Measurements from ENCODE around the gene SLC35F2.
"Not testable (repeated sequence)": the region's sequence is repeated elsewhere in the genome, so short reads cannot be mapped to it uniquely, and the experiment has no call there.

The SLC35F2 gene

DNA sequence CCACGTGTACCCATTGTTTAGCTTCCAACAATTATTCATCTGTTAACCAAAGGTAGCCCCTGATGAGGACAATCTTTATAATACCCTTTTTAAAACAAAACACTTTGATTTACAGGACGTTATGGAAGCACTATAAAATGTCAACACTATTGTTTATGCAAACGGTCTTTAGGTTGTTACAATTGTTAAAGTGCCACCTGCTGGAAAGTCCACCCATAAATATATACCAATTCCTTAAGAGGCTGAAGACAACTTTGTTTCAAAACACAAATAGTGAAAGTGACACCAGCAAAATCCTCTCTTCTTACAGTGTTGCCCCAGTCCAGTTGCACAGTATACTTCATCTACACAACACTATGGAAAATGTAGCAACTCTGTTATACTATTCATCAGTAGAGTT, 77.8 kb downstream of the SLC35F2 start:
- Histone ChIP-seq H3K27me3 (ENCODE audit: control insufficient read depth in 1 of 2, insufficient read depth in 2 of 2, low read length in 2 of 2) (no peaks in the 10 kb centered on the region), H3K27ac (ENCODE audit: low read depth, low read length) (no peak overlapping the region), H3K4me3 (ENCODE audit: low read depth in 1 of 2, low read length in 2 of 2) (no peak overlapping the region), H3K9ac (ENCODE audit: low read length) (no peak overlapping the region), H3K9me3 (ENCODE audit: low read length) (no peaks in the 10 kb centered on the region), H3K36me3 (ENCODE audit: insufficient read depth, low read length) (no peaks in the 10 kb centered on the region), H3K4me1 (ENCODE audit: insufficient read depth, low read length) (no peaks in the 10 kb centered on the region)

DNA sequence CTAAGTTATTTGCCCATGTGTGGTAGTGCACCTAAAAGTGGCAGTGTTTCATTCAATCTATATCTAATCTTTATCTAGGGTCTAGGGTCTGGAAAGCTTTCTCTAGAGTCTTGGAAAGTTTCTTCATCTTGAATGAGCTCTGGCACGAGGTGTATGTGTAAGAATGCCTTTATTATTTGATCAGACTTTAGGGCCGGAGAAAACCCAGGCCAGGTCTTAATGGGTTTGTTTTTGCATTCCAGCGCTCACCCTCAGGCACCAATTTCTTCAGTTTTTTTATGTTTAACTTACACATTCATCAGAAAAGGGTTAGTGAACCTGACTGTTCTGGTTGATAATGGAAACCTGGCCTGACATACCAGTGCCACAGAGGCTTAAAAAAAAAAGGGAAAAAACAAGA, 78.5 kb downstream of the SLC35F2 start:
- Histone ChIP-seq H3K9ac (ENCODE audit: low read length) (no peak overlapping the region), H3K36me3 (ENCODE audit: insufficient read depth, low read length) (no peaks in the 10 kb centered on the region), H3K4me1 (ENCODE audit: insufficient read depth, low read length) (no peaks in the 10 kb centered on the region), H3K4me3 (ENCODE audit: low read depth in 1 of 2, low read length in 2 of 2) (no peak overlapping the region), H3K27me3 (ENCODE audit: control insufficient read depth in 1 of 2, insufficient read depth in 2 of 2, low read length in 2 of 2) (no peaks in the 10 kb centered on the region), H3K9me3 (ENCODE audit: low read length) (no peaks in the 10 kb centered on the region), H3K27ac (ENCODE audit: low read depth, low read length) (no peak overlapping the region)

DNA sequence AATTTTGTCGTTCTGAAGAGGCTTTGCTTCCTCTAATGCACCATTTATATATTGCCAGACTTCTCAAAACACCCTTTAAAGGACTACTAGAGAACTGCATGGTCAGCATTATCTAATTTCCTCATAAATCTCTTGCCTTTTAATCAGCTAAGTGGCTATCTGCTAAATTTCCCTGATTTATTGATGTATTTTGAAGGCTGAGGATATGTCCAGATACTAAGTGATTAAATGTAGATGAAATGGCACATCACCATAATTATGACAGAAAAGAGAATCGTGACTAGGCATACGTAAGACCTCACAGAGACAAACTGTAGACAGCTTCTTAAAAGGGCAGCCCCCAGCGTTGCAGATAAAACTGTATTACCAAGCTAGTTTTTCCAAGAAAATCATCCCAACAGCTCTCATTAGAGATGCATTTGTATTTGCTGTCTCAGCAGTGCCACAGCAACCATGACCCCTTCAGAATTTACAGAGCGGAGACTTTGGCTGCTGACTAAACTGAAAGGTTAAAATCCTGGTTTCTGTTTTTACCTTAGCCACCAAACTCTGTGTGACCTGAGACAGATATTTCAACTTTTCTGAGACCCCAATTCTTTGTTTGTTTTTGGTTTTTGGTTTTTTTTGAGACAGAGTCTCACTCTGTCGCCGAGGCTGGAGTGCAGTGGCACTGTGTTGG, 79.6 kb downstream of the SLC35F2 start:
- H3K27me3 ChIP-seq (ENCODE audit: control insufficient read depth in 1 of 2, insufficient read depth in 2 of 2, low read length in 2 of 2): no peaks in the 10 kb centered on the region
- no peaks in the 10 kb centered on the region for H3K4me1 ChIP-seq (ENCODE audit: insufficient read depth, low read length)

DNA sequence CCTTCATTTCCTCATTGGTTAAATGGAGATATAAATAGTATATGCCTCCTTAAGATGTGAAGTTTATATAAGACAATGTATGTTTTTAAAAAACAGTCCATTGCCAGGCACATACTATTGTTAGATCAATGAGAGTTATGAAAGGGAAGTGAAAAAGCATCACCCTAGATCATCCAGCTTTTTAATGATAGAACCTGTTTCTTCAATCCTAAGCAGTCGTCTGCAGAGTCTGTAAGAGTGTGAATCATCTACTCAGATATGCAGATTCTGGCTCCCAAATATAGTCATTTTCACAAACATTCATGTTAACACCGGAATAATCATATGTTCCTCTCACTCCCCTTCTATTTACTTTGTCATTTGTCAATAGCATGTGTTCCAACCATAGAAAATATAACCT, 81.5 kb downstream of the SLC35F2 start:
- Histone ChIP-seq H3K36me3 (ENCODE audit: insufficient read depth, low read length) (no peaks in the 10 kb centered on the region), H3K27me3 (ENCODE audit: control insufficient read depth in 1 of 2, insufficient read depth in 2 of 2, low read length in 2 of 2) (no peaks in the 10 kb centered on the region), H3K9me3 (ENCODE audit: low read length) (no peaks in the 10 kb centered on the region), H3K9ac (ENCODE audit: low read length) (no peak overlapping the region), H3K27ac (ENCODE audit: low read depth, low read length) (no peak overlapping the region), H3K4me1 (ENCODE audit: insufficient read depth, low read length) (no peaks in the 10 kb centered on the region), H3K4me3 (ENCODE audit: low read depth in 1 of 2, low read length in 2 of 2) (no peak overlapping the region)

More for the DNA sequence above, 79.6 kb downstream of the SLC35F2 start:
- Histone ChIP-seq H3K9me3 (ENCODE audit: low read length) (no peaks in the 10 kb centered on the region), H3K9ac (ENCODE audit: low read length) (no peak overlapping the region), H3K27ac (ENCODE audit: low read depth, low read length) (no peak overlapping the region), H3K36me3 (ENCODE audit: insufficient read depth, low read length) (no peaks in the 10 kb centered on the region), H3K4me3 (ENCODE audit: low read depth in 1 of 2, low read length in 2 of 2) (no peak overlapping the region)

DNA sequence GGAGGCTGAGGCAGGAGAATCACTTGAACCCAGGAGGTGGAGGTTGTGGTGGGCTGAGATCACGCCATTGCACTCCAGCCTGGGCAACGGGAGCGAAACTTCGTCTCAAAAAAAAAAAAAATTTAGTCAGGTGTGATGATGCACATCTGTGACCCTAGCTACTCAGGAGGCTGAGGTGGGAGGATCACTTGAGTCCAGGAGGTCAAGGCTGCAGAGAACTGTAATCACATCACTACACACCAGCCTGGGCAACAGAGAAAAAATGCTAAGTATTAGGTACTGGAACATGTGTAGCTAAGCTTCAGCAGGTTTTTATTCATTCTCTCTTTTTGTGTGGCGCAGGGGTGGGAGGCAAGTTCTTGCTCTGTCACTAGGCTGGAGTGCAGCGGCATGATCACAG, 82.5 kb downstream of the SLC35F2 start:
- no peaks in the 10 kb centered on the region for H3K27me3 ChIP-seq (ENCODE audit: control insufficient read depth in 1 of 2, insufficient read depth in 2 of 2, low read length in 2 of 2)
- H3K4me3 ChIP-seq (ENCODE audit: low read depth in 1 of 2, low read length in 2 of 2): no peak overlapping the region
- no peaks in the 10 kb centered on the region for H3K9me3 ChIP-seq (ENCODE audit: low read length)
- H3K9ac ChIP-seq (ENCODE audit: low read length): no peak overlapping the region
- no peaks in the 10 kb centered on the region for H3K36me3 ChIP-seq (ENCODE audit: insufficient read depth, low read length)
- H3K27ac ChIP-seq (ENCODE audit: low read depth, low read length): no peak overlapping the region
- H3K4me1 ChIP-seq (ENCODE audit: insufficient read depth, low read length): no peaks in the 10 kb centered on the region

DNA sequence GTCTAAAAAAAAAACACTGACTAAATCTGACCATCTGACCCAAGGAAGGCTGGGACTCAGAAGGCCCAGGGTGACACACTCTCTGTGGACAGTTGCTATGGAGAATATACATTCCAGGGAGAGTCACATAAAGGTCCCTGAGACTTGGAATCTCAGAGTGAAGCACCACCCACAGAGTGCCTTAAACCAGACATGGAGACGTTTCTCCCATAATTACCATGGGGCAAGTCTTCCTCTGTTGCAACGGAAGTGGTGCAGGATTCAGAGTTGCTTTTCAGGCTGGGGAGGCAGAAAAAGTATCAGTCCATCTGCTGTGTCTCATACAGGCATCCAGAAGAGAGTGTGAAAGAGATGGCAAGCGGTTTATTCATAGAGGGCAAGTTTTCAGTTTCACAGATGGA, 88.0 kb downstream of the SLC35F2 start:
- Histone ChIP-seq H3K9ac (ENCODE audit: low read length) (no peak overlapping the region), H3K27ac (ENCODE audit: low read depth, low read length) (no peak overlapping the region), H3K4me1 (ENCODE audit: insufficient read depth, low read length) (no peaks in the 10 kb centered on the region), H3K36me3 (ENCODE audit: insufficient read depth, low read length) (no peaks in the 10 kb centered on the region), H3K27me3 (ENCODE audit: control insufficient read depth in 1 of 2, insufficient read depth in 2 of 2, low read length in 2 of 2) (no peaks in the 10 kb centered on the region), H3K4me3 (ENCODE audit: low read depth in 1 of 2, low read length in 2 of 2) (no peak overlapping the region), H3K9me3 (ENCODE audit: low read length) (no peaks in the 10 kb centered on the region)

DNA sequence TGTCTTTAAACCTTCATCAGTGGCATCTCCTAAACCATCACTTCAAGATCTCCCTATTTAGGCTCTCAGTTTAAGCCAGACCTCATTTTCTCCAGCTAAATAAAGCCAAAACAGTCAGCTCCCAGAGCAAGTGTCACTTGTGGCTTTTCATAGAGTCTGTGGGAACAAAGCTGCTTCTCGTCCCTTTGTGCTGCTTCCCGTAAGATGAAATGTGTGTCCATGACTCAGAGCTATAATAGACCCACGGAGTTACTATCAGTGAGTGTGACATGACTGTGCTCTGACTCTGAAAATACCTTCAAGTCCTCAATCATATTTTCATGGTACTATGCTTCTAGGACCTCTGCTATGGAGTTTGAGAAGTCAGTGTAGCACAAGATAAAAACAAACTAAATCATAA, 89.4 kb downstream of the SLC35F2 start:
- H3K9ac ChIP-seq (ENCODE audit: low read length): no peak overlapping the region
- H3K4me1 ChIP-seq (ENCODE audit: insufficient read depth, low read length): no peaks in the 10 kb centered on the region
- H3K4me3 ChIP-seq (ENCODE audit: low read depth in 1 of 2, low read length in 2 of 2): no peak overlapping the region
- no peak overlapping the region for H3K27ac ChIP-seq (ENCODE audit: low read depth, low read length)
- H3K27me3 ChIP-seq (ENCODE audit: control insufficient read depth in 1 of 2, insufficient read depth in 2 of 2, low read length in 2 of 2): no peaks in the 10 kb centered on the region
- H3K9me3 ChIP-seq (ENCODE audit: low read length): no peaks in the 10 kb centered on the region
- no peaks in the 10 kb centered on the region for H3K36me3 ChIP-seq (ENCODE audit: insufficient read depth, low read length)

DNA sequence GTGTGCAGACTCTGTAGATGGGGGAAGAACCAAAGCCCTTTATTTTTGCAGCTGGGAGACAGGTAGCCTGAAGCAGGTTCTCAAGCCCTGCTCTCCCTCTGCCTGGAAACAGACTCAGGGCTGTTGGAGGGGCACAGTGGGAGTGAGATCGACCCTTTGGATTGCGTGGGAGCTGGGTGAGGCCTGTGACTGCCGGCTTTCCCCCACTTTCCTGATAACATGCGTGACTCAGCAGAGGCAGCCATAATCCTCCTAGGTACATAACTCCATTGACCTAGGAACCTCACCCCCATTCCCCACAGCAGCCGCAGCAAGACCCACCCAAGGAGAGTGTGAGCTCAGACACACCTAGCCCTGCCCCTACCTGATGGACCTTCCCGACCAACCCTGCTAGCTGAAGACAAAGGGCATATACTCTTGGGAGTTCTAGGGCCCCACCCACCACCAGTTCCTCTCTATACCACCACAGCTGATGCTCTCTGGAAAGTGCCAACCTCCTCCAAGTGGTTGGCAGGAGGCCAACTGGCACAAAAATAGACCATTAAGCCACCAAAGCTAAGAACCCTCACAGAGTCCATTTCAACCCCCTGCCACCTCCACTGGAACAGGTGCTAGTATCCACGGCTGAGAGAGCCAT, 99.8 kb downstream of the SLC35F2 start:
- not testable (repeated sequence) for H3K36me3 ChIP-seq (ENCODE audit: insufficient read depth, low read length); H3K27me3 ChIP-seq (ENCODE audit: control insufficient read depth in 1 of 2, insufficient read depth in 2 of 2, low read length in 2 of 2); H3K9me3 ChIP-seq (ENCODE audit: low read length); H3K27ac ChIP-seq (ENCODE audit: low read depth, low read length); H3K9ac ChIP-seq (ENCODE audit: low read length); H3K4me1 ChIP-seq (ENCODE audit: insufficient read depth, low read length); H3K4me3 ChIP-seq (ENCODE audit: low read depth in 1 of 2, low read length in 2 of 2)

DNA sequence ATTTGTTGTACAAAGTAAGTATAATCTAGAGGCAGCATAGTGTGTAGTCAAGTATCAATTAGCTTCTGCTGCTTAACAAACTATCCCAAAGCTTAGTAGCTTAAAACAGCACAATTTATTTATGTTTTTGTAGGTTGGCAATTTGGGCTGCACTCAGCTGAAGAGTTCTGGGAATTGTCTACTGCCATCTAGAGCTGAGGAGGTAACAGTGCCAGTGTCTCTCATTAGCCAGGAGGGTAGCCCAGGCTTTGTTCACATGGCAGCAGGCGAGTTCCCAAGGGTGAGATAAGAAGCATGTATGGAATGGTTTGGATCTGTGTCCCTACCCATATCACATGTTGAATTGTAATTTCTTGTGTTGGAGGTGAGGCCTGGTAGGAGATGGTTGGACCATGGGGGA, 100.9 kb downstream of the SLC35F2 start:
- Histone ChIP-seq H3K4me3 (ENCODE audit: low read depth in 1 of 2, low read length in 2 of 2) (no peak overlapping the region), H3K27me3 (ENCODE audit: control insufficient read depth in 1 of 2, insufficient read depth in 2 of 2, low read length in 2 of 2) (no peaks in the 10 kb centered on the region), H3K4me1 (ENCODE audit: insufficient read depth, low read length) (no peaks in the 10 kb centered on the region), H3K9ac (ENCODE audit: low read length) (no peak overlapping the region), H3K9me3 (ENCODE audit: low read length) (no peaks in the 10 kb centered on the region), H3K36me3 (ENCODE audit: insufficient read depth, low read length) (no peaks in the 10 kb centered on the region), H3K27ac (ENCODE audit: low read depth, low read length) (no peak overlapping the region)

DNA sequence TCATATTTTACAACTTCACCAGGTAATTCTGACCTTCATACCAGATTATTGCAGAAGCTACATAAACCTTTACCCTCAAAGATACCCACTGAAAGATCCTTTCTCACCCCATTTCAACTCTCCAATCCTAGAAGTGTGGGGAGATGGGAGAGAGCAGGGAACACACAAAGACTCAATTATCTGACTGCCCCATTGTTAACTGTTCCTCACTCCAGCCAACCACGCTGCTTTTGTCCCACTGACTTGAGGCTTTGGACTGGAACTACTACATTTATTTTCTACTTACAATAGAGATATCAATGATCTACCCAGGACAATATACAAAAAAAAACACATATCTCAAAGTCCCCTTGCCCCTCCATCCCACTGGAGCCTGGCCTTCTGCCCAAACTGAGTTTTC, 102.0 kb downstream of the SLC35F2 start:
- H3K9ac ChIP-seq (ENCODE audit: low read length): no peak overlapping the region
- H3K9me3 ChIP-seq (ENCODE audit: low read length): no peaks in the 10 kb centered on the region
- no peak overlapping the region for H3K4me3 ChIP-seq (ENCODE audit: low read depth in 1 of 2, low read length in 2 of 2)
- H3K36me3 ChIP-seq (ENCODE audit: insufficient read depth, low read length): no peaks in the 10 kb centered on the region
- H3K4me1 ChIP-seq (ENCODE audit: insufficient read depth, low read length): no peaks in the 10 kb centered on the region
- H3K27ac ChIP-seq (ENCODE audit: low read depth, low read length): no peak overlapping the region
- no peaks in the 10 kb centered on the region for H3K27me3 ChIP-seq (ENCODE audit: control insufficient read depth in 1 of 2, insufficient read depth in 2 of 2, low read length in 2 of 2)

DNA sequence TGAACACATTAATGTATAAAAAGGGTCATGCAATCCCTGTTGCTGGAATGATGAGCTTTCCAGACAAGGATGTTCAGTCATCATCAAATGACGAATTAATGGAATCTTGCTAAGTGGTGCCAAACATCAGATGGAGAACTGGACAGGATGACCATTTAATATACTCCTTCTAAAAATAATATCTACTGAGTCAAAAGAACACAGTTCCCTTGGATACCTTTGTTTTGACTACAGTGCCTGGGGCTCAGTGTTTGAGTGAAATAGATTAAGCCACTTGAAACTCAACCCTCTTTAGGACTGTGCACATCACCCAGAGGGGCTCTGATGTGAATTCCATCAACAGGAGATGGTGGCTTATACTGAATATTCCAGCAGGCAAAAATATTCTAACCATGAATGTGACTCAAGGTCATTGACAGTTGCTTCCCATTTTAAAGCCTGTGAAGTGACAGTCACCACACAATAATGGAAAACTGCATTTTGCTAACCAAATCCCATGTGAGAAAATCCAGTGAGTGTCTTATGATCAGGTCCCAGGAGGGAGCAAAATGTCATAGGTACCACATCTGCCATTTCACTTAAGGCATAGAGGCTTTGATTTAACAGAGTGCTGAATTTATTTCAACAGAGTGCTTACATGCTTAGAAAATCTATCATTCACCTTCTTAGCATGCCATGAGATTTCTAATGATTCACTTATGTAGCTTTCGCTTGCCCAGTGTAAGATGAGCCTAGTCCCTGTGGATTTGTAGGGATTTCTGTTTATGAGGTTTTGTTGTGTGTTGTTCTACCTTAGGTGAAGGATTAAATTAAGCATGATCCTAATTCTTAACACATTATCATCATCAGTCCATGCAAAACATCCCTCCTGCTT, 105.4 kb downstream of the SLC35F2 start:
- Histone ChIP-seq H3K9me3 (ENCODE audit: low read length) (no peaks in the 10 kb centered on the region), H3K9ac (ENCODE audit: low read length) (no peak overlapping the region), H3K4me1 (ENCODE audit: insufficient read depth, low read length) (no peaks in the 10 kb centered on the region), H3K4me3 (ENCODE audit: low read depth in 1 of 2, low read length in 2 of 2) (no peak overlapping the region), H3K36me3 (ENCODE audit: insufficient read depth, low read length) (no peaks in the 10 kb centered on the region), H3K27me3 (ENCODE audit: control insufficient read depth in 1 of 2, insufficient read depth in 2 of 2, low read length in 2 of 2) (no peaks in the 10 kb centered on the region), H3K27ac (ENCODE audit: low read depth, low read length) (no peak overlapping the region)

All from muscle layer of colon (tissue), 2 donors.